A549 (cell line): ENCODE measurements around the gene NAT10. TPM values are rescaled to one million over a fixed set of nuclear protein-coding genes. Genes with fewer than 3 reads are reported as not detected.

Source experiments
- ATAC-seq, 2 experiments: fragments of 200-7000 bp in 1 of 2; fragments of >200 bp in 1 of 2; cut with Nextera tagmentation in 1 of 2; cut with Tn5 transposase in 1 of 2; 3 replicates each; pipeline versions ENCODE4 v1.8.0 to v1.9.1; 2018 to 2020; ENCODE audit warnings: mild to moderate bottlenecking in 1 of 2, moderate library complexity in 1 of 2
- CTCF ChIA-PET: fragments of 300-600 bp; sonication (Branson Sonifier 250); formaldehyde crosslinking; extraction: SDS; loops from one replicate; lab custom pipeline; 2021; ENCODE audit warnings: antibody characterized with exemption, inconsistent platforms; lab: Yijun Ruan, JAX
- POLR2A ChIA-PET: fragments of 350-600 bp; formaldehyde crosslinking; extraction: SDS; loops from one replicate; lab custom pipeline; 2021; ENCODE audit warnings: antibody characterized with exemption, inconsistent platforms; lab: Yijun Ruan, JAX
- DNase-seq, 2 experiments: peaks; one replicate each; pipeline versions ENCODE4 v3.0.0 to v3.0.0-alpha.2; 2011 to 2016; ENCODE audit warnings: low read depth in 1 of 2, low spot score in 1 of 2
- FAIRE-seq: peaks from 2 replicates; lab custom pipeline; 2011; peaks lifted over from hg19 to GRCh38; lab: Jason Lieb, UNC
- H3K27ac ChIP-seq, 2 experiments: fragments of >200 bp; sonication (Bioruptor Twin); formaldehyde crosslinking; 3 replicates each; pipeline ENCODE4 v1.5.1; 2016 to 2017
- H3K4me1 ChIP-seq: fragments of >200 bp; sonication (Bioruptor Twin); formaldehyde crosslinking; 3 replicates; pipeline ENCODE4 v1.6.1; 2016
- H3K4me2 ChIP-seq: fragments of >200 bp; sonication (Bioruptor Twin); formaldehyde crosslinking; 3 replicates; pipeline ENCODE4 v1.6.1; 2016
- H3K4me3 ChIP-seq: fragments of >200 bp; sonication (Bioruptor Twin); formaldehyde crosslinking; 3 replicates; pipeline ENCODE4 v1.5.1; 2016
- H3K9me3 ChIP-seq: fragments of >200 bp; sonication (Bioruptor Twin); formaldehyde crosslinking; 3 replicates; pipeline ENCODE4 v1.6.1; 2016
- ATOH8 ChIP-seq: fragments of 250-450 bp; sonication (Bioruptor Pico); IDR thresholded peaks from 2 replicates; pipeline ENCODE4 v1.5.0; 2020; ENCODE audit warnings: low read depth, mild to moderate bottlenecking, moderate library complexity
- CBX8 ChIP-seq: fragments of 200-600 bp; sonication (generic); IDR thresholded peaks from 2 replicates; pipeline ENCODE4 v1.6.1; 2016
- CEBPB ChIP-seq, 2 experiments: fragments of >200 bp in 1 of 2; sonication (Bioruptor Twin) in 1 of 2; formaldehyde crosslinking in 1 of 2; IDR thresholded peaks; 2 replicates each; pipeline ENCODE4 v1.6.1; 2012 to 2016
- CHD4 ChIP-seq: fragments of 200-600 bp; sonication (generic); IDR thresholded peaks from 2 replicates; pipeline ENCODE4 v1.6.1; 2016; ENCODE audit warnings: antibody characterized with exemption, mild to moderate bottlenecking, borderline replicate concordance
- EHF ChIP-seq: fragments of 250-450 bp; sonication (Bioruptor Pico); IDR thresholded peaks from 2 replicates; pipeline ENCODE4 v1.5.0; 2020; ENCODE audit warnings: mild to moderate bottlenecking
- GATA3 ChIP-seq: IDR thresholded peaks from 2 replicates; pipeline ENCODE4 v1.6.1; 2012; ENCODE audit warnings: borderline replicate concordance
- HOXA7 ChIP-seq: fragments of 250-450 bp; sonication (Bioruptor Pico); IDR thresholded peaks from 2 replicates; pipeline ENCODE4 v1.5.0; 2020; ENCODE audit warnings: mild to moderate bottlenecking, moderate library complexity
- HOXB5 ChIP-seq: fragments of 250-450 bp; sonication (Bioruptor Pico); IDR thresholded peaks from 2 replicates; pipeline ENCODE4 v1.5.0; 2020; ENCODE audit warnings: mild to moderate bottlenecking, moderate library complexity
- JUN ChIP-seq, 2 experiments: fragments of >200 bp; sonication (Bioruptor Twin); formaldehyde crosslinking; IDR thresholded peaks; 2 replicates in 1 of 2; 3 replicates in 1 of 2; pipeline ENCODE4 v1.6.1; 2016 to 2017
- KDM1A ChIP-seq: fragments of 200-600 bp; sonication (generic); IDR thresholded peaks from 2 replicates; pipeline ENCODE4 v1.6.1; 2016; ENCODE audit warnings: low read depth, mild to moderate bottlenecking
- MAX ChIP-seq: IDR thresholded peaks from 2 replicates; pipeline ENCODE4 v1.6.1; 2012
- MAZ ChIP-seq: fragments of 150-350 bp; IDR thresholded peaks from 2 replicates; pipeline ENCODE4 v1.6.1; 2014; ENCODE audit warnings: antibody characterized with exemption, low read depth, low read length, borderline replicate concordance
- MYC ChIP-seq: IDR thresholded peaks from 2 replicates; pipeline ENCODE4 v1.6.1; 2012; ENCODE audit warnings: mild to moderate bottlenecking, inconsistent platforms, low read length, improper control_type of control experiment, borderline replicate concordance
- NR3C1 ChIP-seq: fragments of >200 bp; sonication (Bioruptor Twin); formaldehyde crosslinking; IDR thresholded peaks from 3 replicates; pipeline ENCODE4 v1.6.1; 2017
- POLR2A ChIP-seq: IDR thresholded peaks from 2 replicates; pipeline ENCODE4 v1.6.1; 2012; ENCODE audit warnings: mild to moderate bottlenecking, low read length
- POLR2AphosphoS2 ChIP-seq: conservative IDR thresholded peaks from 2 replicates; pipeline ENCODE4 v1.6.1; 2012; ENCODE audit warnings: low read length, improper control_type of control experiment, inconsistent platforms
- RNF2 ChIP-seq: fragments of 200-600 bp; sonication (generic); IDR thresholded peaks from 2 replicates; pipeline ENCODE4 v1.6.1; 2016; ENCODE audit warnings: low read depth, mild to moderate bottlenecking, antibody characterized with exemption, moderate library complexity, borderline replicate concordance
- ZC3H11A ChIP-seq: fragments of 450-650 bp; IDR thresholded peaks from 2 replicates; pipeline ENCODE4 v1.6.1; 2014; ENCODE audit warnings: antibody characterized with exemption, mild to moderate bottlenecking
- ZFP36 ChIP-seq: fragments of 450-650 bp; IDR thresholded peaks from 2 replicates; pipeline ENCODE4 v1.6.1; 2014; ENCODE audit warnings: borderline replicate concordance; ENCODE audit not compliant: partially characterized antibody
- WGBS: methylation state at CpG from one replicate; pipeline ENCODE4 v1.1.6; 2017; ENCODE audit errors: missing lambda C conversion rate; 5-methylcytosine and 5-hydroxymethylcytosine counted together
- polyA plus RNA-seq, 4 experiments: library from polyadenylated mRNA; depleted of rRNA in 3 of 4; stranded (reverse); fragments of >200 nt; fragmentation: RNase III in 1 of 4; extraction: RNeasy Plus Mini Kit Qiagen cat#74134 plus additional on column Dnase treatment in 1 of 4; gene quantifications; 2 replicates in 3 of 4; 3 replicates in 1 of 4; pipeline ENCODE4 v1.2.3, GENCODE V29; 2011 to 2017
- TF ChIP-seq, protein P1 (sequence below): fragments of 250-450 bp; sonication (Bioruptor Pico); IDR thresholded peaks from 2 replicates; pipeline ENCODE4 v1.5.0; 2021; ENCODE audit warnings: mild to moderate bottlenecking, moderate library complexity, borderline replicate concordance
- TF ChIP-seq, protein P2 (sequence below): fragments of >200 bp; sonication (Bioruptor Twin); formaldehyde crosslinking; IDR thresholded peaks from 3 replicates; pipeline ENCODE4 v1.5.1; 2016

The NAT10 gene
- polyA plus RNA-seq, 2 of the 4 experiments (the other 2 are of a cell fraction) = 38.6 to 59.3 TPM

GRCh38 chr11:34190192-34191139 lies 85.0 kb downstream of the NAT10 start:
- Histone ChIP-seq H3K9me3 (no peaks in the 10 kb centered on the region), H3K4me1 (peaks cover 28% of the 10 kb centered on the region), H3K4me2 (no peak overlapping the region), H3K27ac (no peak overlapping the region), H3K4me3 (no peak overlapping the region)
- no peak for TF ChIP-seq POLR2AphosphoS2
- no peak for TF ChIP-seq KDM1A
- no peak for TF ChIP-seq NR3C1
- no peak for TF ChIP-seq JUN (IDR thresholded peaks at IDR 0.05)
- no peak for TF ChIP-seq ATOH8 (CRISPR knock-in tag)
- no peak for TF ChIP-seq CHD4
- no peak for TF ChIP-seq POLR2A
- no peak for TF ChIP-seq RNF2
- no peak for TF ChIP-seq HOXB5 (CRISPR knock-in tag)
- TF ChIP-seq, protein P1, sequence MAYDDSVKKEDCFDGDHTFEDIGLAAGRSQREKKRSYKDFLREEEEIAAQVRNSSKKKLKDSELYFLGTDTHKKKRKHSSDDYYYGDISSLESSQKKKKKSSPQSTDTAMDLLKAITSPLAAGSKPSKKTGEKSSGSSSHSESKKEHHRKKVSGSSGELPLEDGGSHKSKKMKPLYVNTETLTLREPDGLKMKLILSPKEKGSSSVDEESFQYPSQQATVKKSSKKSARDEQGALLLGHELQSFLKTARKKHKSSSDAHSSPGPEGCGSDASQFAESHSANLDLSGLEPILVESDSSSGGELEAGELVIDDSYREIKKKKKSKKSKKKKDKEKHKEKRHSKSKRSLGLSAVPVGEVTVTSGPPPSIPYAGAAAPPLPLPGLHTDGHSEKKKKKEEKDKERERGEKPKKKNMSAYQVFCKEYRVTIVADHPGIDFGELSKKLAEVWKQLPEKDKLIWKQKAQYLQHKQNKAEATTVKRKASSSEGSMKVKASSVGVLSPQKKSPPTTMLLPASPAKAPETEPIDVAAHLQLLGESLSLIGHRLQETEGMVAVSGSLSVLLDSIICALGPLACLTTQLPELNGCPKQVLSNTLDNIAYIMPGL (CRISPR knock-in tag) = no peak
- TF ChIP-seq ZFP36 = no peak
- TF ChIP-seq MAX = no peak
- ATAC-seq (no peak), DNase-seq (no peak), FAIRE-seq (no peak)
- CTCF ChIA-PET = interaction anchor here (1.4 to 2.6 kb wide), 4 partner anchors 10 to 302 kb away, joined by 4 to 13 read pairs (median 10); partner anchors contain the start of gene ABTB2
- 91% methylated on average over 8 of the region's 8 CpGs for WGBS
- POLR2A ChIA-PET = no interaction called here

- ATAC-seq (peak in 1 of 2 experiments; percentile 33; a peak in 3 of 6 replicates), DNase-seq (no peak), FAIRE-seq (no peak)
- no peak overlapping the region for H3K4me3 ChIP-seq
- no peak overlapping the region for H3K4me2 ChIP-seq
- 87% methylated on average over 5 of the region's 5 CpGs for WGBS
- CTCF ChIA-PET = interaction anchor here (1.4 to 2.6 kb wide), 4 partner anchors 11 to 301 kb away, joined by 4 to 13 read pairs (median 10); partner anchors contain the start of gene ABTB2
- H3K9me3 ChIP-seq = no peaks in the 10 kb centered on the region
- no peak overlapping the region for H3K27ac ChIP-seq
- peaks cover 28% of the 10 kb centered on the region for H3K4me1 ChIP-seq
- POLR2A ChIA-PET = no interaction called here
- TF ChIP-seq CEBPB (IDR thresholded peaks at IDR 0.05) (no peak), ZFP36 (no peak), NR3C1 (no peak), MYC (no peak), CBX8 (no peak), GATA3 (no peak), MAZ (no peak), ZC3H11A (no peak), MAX (no peak), HOXA7 (no peak), EHF (CRISPR knock-in tag) (no peak)
- TF ChIP-seq, protein P2, sequence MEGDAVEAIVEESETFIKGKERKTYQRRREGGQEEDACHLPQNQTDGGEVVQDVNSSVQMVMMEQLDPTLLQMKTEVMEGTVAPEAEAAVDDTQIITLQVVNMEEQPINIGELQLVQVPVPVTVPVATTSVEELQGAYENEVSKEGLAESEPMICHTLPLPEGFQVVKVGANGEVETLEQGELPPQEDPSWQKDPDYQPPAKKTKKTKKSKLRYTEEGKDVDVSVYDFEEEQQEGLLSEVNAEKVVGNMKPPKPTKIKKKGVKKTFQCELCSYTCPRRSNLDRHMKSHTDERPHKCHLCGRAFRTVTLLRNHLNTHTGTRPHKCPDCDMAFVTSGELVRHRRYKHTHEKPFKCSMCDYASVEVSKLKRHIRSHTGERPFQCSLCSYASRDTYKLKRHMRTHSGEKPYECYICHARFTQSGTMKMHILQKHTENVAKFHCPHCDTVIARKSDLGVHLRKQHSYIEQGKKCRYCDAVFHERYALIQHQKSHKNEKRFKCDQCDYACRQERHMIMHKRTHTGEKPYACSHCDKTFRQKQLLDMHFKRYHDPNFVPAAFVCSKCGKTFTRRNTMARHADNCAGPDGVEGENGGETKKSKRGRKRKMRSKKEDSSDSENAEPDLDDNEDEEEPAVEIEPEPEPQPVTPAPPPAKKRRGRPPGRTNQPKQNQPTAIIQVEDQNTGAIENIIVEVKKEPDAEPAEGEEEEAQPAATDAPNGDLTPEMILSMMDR = no peak
These were observed 86.1 kb downstream of the NAT10 start for GRCh38 chr11:34191578-34191977.
